SK-N-SH treated with all-trans-retinoic acid at 6 μM for 48 hours (cell line): ENCODE measurements around the gene OSBPL7.

Experiments
- CSDC2 ChIP-seq: fragments of 250-450 bp; sonication (Bioruptor Pico); IDR thresholded peaks from 2 replicates; pipeline ENCODE4 v1.5.0; 2020; ENCODE audit warnings: mild to moderate bottlenecking, moderate library complexity
- GLIS3 ChIP-seq: fragments of 250-450 bp; sonication (Bioruptor Pico); IDR thresholded peaks from 2 replicates; pipeline ENCODE4 v1.5.0; 2020; ENCODE audit warnings: mild to moderate bottlenecking, moderate library complexity
- RARB ChIP-seq: fragments of 250-450 bp; sonication (Bioruptor Pico); IDR thresholded peaks from 2 replicates; pipeline ENCODE4 v1.8.0; 2021; ENCODE audit warnings: mild to moderate bottlenecking, moderate library complexity
- SNAI2 ChIP-seq: fragments of 250-450 bp; sonication (Bioruptor Pico); IDR thresholded peaks from 2 replicates; pipeline ENCODE4 v1.5.0; 2020; ENCODE audit warnings: mild to moderate bottlenecking, moderate library complexity
- TOX ChIP-seq: fragments of 250-450 bp; sonication (Bioruptor Pico); IDR thresholded peaks from 2 replicates; pipeline ENCODE4 v1.8.0; 2021; ENCODE audit warnings: mild to moderate bottlenecking, moderate library complexity, borderline replicate concordance
- ZFP3 ChIP-seq: fragments of 250-450 bp; sonication (Bioruptor Pico); IDR thresholded peaks from 2 replicates; pipeline ENCODE4 v1.5.0; 2020; ENCODE audit warnings: mild to moderate bottlenecking, moderate library complexity
- ZFP30 ChIP-seq: fragments of 450-650 bp; formaldehyde crosslinking; IDR thresholded peaks from 2 replicates; pipeline ENCODE4 v1.5.0; 2022; ENCODE audit warnings: mild to moderate bottlenecking, moderate library complexity
- ZNF565 ChIP-seq: fragments of 450-650 bp; formaldehyde crosslinking; conservative IDR thresholded peaks from 2 replicates; pipeline ENCODE4 v1.5.0; 2020; ENCODE audit warnings: low read depth, mild to moderate bottlenecking, moderate library complexity
- TF ChIP-seq, protein P1 (sequence below): fragments of 250-450 bp; sonication (Bioruptor Pico); IDR thresholded peaks from 2 replicates; pipeline ENCODE4 v1.8.0; 2020; ENCODE audit warnings: mild to moderate bottlenecking, moderate library complexity, borderline replicate concordance
- TF ChIP-seq, protein P2 (sequence below): fragments of 250-450 bp; sonication (Bioruptor Pico); IDR thresholded peaks from 2 replicates; pipeline ENCODE4 v1.8.0; 2021; ENCODE audit warnings: low read depth, mild to moderate bottlenecking, moderate library complexity, borderline replicate concordance

DNA sequence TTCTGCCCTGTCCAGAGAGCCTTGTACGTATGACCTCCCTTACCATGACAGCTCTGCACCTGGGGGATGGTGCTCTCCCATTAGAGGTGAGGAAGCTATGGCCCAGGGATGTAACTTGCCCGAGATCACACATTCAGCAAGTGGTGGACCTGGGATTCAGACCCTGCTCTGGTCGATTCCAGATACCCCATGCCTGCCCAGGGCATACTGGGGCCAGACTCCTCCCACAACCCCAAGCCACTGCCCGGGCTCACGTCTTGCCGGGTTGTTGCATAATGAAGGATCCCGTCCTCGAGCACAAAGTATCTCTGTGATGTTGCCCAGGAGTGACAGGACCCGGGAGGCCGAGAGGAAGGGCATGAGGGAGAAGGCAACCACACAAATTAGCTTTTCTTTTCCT is 2.1 kb downstream of the OSBPL7 start:
- TF ChIP-seq GLIS3 = no peak
- no peak for TF ChIP-seq CSDC2 (CRISPR knock-in tag)
- TF ChIP-seq, protein P1, sequence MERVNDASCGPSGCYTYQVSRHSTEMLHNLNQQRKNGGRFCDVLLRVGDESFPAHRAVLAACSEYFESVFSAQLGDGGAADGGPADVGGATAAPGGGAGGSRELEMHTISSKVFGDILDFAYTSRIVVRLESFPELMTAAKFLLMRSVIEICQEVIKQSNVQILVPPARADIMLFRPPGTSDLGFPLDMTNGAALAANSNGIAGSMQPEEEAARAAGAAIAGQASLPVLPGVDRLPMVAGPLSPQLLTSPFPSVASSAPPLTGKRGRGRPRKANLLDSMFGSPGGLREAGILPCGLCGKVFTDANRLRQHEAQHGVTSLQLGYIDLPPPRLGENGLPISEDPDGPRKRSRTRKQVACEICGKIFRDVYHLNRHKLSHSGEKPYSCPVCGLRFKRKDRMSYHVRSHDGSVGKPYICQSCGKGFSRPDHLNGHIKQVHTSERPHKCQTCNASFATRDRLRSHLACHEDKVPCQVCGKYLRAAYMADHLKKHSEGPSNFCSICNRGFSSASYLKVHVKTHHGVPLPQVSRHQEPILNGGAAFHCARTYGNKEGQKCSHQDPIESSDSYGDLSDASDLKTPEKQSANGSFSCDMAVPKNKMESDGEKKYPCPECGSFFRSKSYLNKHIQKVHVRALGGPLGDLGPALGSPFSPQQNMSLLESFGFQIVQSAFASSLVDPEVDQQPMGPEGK (CRISPR knock-in tag) = no peak
- no peak for TF ChIP-seq ZFP3 (CRISPR knock-in tag)
- TF ChIP-seq TOX = no peak
- no peak for TF ChIP-seq ZNF565 (CRISPR knock-in tag)
- TF ChIP-seq SNAI2 = no peak
- TF ChIP-seq RARB (CRISPR knock-in tag) = no peak
- TF ChIP-seq, protein P2, sequence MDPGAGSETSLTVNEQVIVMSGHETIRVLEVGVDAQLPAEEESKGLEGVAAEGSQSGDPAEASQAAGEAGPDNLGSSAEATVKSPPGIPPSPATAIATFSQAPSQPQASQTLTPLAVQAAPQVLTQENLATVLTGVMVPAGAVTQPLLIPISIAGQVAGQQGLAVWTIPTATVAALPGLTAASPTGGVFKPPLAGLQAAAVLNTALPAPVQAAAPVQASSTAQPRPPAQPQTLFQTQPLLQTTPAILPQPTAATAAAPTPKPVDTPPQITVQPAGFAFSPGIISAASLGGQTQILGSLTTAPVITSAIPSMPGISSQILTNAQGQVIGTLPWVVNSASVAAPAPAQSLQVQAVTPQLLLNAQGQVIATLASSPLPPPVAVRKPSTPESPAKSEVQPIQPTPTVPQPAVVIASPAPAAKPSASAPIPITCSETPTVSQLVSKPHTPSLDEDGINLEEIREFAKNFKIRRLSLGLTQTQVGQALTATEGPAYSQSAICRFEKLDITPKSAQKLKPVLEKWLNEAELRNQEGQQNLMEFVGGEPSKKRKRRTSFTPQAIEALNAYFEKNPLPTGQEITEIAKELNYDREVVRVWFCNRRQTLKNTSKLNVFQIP (CRISPR knock-in tag) = no peak
- no peak for TF ChIP-seq ZFP30 (CRISPR knock-in tag)
